HEK293T (cell line): ENCODE results near the gene CCP110.

ENCODE experiments used
- BHLHE40 ChIP-seq: fragments of 450-650 bp; IDR thresholded peaks from 2 replicates; pipeline ENCODE4 v1.6.1; 2016; ENCODE audit warnings: mild to moderate bottlenecking, moderate library complexity, borderline replicate concordance
- ELF4 ChIP-seq: fragments of 450-650 bp; IDR thresholded peaks from 2 replicates; pipeline ENCODE4 v1.6.1; 2017; ENCODE audit warnings: antibody characterized with exemption
- FOXA1 ChIP-seq: fragments of 450-650 bp; IDR thresholded peaks from 2 replicates; pipeline ENCODE4 v1.6.1; 2016; ENCODE audit warnings: mild to moderate bottlenecking
- FOXM1 ChIP-seq: fragments of 450-650 bp; IDR thresholded peaks from 2 replicates; pipeline ENCODE4 v1.6.1; 2017; ENCODE audit warnings: mild to moderate bottlenecking, borderline replicate concordance
- L3MBTL2 ChIP-seq: fragments of 450-650 bp; conservative IDR thresholded peaks from 2 replicates; pipeline ENCODE4 v1.6.1; 2016; ENCODE audit warnings: mild to moderate bottlenecking
- SP1 ChIP-seq: fragments of 450-650 bp; IDR thresholded peaks from 2 replicates; pipeline ENCODE4 v1.6.1; 2017
- SUZ12 ChIP-seq: fragments of 450-650 bp; IDR thresholded peaks from 2 replicates; pipeline ENCODE4 v1.6.1; 2016; ENCODE audit warnings: mild to moderate bottlenecking
- TARDBP ChIP-seq: fragments of 450-650 bp; IDR thresholded peaks from 2 replicates; pipeline ENCODE4 v1.6.1; 2016

GRCh38 chr16:19567560-19567959, 43.8 kb downstream of the CCP110 start:
- no peak for TF ChIP-seq SP1
- no peak for TF ChIP-seq L3MBTL2
- no peak for TF ChIP-seq SUZ12
- TF ChIP-seq FOXM1, result no peak
- no peak for TF ChIP-seq ELF4
- no peak for TF ChIP-seq BHLHE40
- no peak for TF ChIP-seq TARDBP
- TF ChIP-seq FOXA1, result no peak
